DOHH2 (cell line): ENCODE data around the gene SAMD9L.

ENCODE experiments used
- EZH2phosphoT487 ChIP-seq: fragments of 200-600 bp; sonication (generic); IDR thresholded peaks from 2 replicates; pipeline ENCODE4 v1.6.1; 2017; ENCODE audit warnings: borderline replicate concordance, mild to moderate bottlenecking, antibody characterized with exemption, low read length, moderate library complexity, mixed read lengths
- TF ChIP-seq, protein P1 (sequence below): fragments of 200-600 bp; sonication (generic); IDR thresholded peaks from one replicate; pipeline ENCODE4 v1.5.1; 2014; ENCODE audit warnings: antibody characterized with exemption, mild to moderate bottlenecking, low read depth, low read length; ENCODE audit not compliant: poor library complexity, severe bottlenecking

DNA sequence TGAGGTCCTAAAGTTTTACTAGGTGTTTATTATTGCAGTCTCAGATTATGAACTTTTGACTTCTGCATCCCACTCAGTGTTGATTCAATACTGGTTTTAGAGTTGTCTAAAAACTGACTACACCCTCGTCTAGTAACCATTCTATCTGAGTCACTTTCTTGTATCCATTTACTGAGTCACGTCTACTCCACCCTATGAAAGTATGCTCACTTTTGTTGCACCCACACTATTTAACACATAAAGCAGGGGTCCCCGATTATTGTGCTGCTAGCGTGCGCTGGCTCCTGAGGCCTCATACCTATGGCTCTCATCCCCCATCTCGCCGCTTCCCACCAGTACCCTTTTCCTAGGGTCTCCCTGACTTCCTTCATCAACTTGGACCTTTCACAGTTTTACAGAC is 32.4 kb downstream of the SAMD9L start:
- TF ChIP-seq, protein P1, sequence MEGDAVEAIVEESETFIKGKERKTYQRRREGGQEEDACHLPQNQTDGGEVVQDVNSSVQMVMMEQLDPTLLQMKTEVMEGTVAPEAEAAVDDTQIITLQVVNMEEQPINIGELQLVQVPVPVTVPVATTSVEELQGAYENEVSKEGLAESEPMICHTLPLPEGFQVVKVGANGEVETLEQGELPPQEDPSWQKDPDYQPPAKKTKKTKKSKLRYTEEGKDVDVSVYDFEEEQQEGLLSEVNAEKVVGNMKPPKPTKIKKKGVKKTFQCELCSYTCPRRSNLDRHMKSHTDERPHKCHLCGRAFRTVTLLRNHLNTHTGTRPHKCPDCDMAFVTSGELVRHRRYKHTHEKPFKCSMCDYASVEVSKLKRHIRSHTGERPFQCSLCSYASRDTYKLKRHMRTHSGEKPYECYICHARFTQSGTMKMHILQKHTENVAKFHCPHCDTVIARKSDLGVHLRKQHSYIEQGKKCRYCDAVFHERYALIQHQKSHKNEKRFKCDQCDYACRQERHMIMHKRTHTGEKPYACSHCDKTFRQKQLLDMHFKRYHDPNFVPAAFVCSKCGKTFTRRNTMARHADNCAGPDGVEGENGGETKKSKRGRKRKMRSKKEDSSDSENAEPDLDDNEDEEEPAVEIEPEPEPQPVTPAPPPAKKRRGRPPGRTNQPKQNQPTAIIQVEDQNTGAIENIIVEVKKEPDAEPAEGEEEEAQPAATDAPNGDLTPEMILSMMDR = no peak
- TF ChIP-seq EZH2phosphoT487 = no peak
